HG03439 (cell line): ENCODE results near the gene ARFRP1.

Experiments used
- ATAC-seq: cut with Tn5 transposase; IDR thresholded peaks from one replicate; pipeline ENCODE4 v1.9.1; 2021; ENCODE audit warnings: mild to moderate bottlenecking, moderate library complexity; ENCODE audit not compliant: unreplicated experiment

The ARFRP1 gene

DNA sequence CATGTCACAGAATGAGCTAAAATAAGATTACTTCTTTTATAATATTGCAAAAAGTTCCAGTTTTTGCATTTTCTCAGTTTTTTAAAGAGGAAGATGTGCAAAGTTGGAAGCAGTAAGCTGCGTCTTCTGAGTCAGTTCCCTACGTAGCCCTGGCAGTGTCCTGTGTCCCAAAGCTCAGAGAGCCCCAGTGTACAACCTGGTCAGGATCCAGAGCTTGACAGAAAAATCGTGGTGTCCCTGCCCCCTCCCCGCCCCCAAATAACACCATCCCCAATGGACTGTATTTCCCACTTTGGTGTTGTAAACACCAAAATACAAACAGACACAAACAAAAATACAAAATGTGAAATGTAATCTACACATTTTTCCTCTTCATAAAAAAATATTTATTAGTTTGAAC, 36.4 kb upstream of the ARFRP1 start:
- ATAC-seq = no peak

DNA sequence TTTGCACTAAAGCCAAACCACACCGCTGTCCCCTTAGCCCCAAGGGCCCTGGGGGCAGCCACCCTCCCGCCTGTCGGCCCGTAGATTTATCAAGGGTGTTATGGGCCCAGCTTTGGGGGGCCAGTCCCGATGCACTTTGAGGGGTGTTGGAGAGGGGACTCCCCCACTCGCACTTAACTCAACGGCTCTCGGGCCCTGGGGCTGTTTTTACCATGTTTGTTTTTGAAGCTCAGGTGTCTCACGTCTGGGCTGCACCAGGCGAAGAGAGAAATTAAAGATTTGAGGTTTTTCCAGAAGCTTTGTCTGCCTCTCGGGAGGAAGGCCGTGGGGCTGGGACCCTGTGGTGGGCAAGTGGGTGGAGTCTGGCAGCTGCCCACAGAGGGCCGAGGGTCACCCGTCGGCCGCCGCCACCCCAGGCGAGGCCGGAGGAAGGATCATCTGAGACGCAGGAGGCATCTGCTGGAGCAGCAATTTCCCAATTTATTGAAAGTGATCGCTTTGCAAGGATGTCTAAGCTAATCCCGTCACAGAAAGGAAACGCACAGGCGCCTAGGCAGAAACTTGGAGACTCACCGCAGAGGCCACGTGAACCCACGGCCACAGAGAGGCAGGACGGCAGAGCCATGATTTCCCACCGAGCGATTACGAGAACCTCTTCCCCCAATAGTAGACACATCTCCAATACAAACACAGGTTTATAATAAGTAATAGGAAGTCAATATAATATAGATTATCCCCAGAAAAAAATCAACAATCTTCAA, 35.6 kb upstream of the ARFRP1 start:
- no peak for ATAC-seq

DNA sequence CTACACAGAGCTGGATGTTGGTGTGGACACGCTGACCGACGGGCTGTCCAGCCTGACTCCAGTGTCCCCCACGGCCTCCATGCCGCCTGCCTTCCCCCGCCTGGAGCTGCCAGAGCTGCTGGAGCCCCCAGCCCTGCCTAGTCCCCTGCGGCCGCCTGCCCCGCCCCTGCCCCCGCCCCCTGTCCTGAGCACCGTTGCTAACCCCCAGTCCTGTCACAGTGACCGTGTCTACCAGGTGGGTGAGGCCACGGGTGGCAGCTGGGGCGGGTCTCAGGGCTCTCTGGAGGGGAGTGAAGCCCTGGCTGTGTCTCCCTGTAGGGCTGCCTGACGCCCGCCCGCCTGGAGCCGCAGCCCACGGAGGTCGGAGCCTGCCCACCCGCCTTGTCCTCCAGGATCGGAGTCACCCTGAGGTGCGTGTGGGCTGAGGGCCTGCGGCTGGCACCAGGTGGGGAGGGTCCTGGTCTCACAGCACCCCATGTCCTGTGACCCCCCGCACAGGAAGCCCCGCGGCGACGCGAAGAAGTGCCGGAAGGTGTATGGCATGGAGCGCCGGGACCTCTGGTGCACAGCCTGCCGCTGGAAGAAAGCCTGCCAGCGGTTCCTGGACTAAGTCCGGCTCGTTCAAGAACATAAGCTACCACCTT, 34.7 kb upstream of the ARFRP1 start:
- ATAC-seq = no peak

DNA sequence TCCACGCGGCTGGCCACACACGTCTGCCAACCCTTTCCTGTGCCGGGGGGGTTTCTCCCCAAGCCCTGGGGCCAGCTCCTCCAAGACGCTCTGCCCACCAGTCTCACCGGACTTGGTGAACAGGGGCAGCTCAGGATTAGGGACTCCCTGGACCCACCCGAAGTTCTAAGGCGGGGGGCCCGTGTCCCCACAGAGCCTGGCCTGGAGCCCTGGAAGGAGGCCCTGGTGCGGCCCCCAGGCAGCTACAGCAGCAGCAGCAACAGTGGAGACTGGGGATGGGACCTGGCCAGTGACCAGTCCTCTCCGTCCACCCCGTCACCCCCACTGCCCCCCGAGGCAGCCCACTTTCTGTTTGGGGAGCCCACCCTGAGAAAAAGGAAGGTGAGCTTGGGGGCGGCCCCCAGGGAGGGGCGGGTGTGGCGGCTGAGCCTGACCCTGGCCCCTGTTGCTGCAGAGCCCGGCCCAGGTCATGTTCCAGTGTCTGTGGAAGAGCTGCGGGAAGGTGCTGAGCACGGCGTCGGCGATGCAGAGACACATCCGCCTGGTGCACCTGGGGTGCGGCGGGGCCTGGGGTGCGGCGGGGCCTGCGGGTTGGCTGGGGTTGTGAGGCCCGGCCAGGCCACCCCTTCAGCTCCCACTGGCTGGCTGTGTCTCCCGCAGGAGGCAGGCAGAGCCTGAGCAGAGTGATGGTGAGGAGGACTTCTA, 34.1 kb upstream of the ARFRP1 start:
- no peak for ATAC-seq

DNA sequence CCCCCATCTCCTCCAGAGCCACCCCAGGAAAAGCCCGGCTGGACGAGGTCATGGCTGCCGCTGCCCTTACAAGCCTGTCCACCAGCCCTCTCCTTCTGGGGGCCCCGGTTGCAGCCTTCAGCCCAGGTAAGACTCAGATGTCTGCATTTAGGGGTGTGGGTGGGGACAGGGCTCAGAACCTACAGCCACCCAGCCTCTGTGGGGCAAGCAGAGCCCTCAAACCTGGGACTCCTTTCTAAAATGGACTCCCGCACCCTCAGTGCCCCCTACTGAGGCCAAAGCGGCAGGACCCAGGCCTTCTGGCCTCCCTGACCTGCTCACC, 33.5 kb upstream of the ARFRP1 start:
- ATAC-seq = no peak

DNA sequence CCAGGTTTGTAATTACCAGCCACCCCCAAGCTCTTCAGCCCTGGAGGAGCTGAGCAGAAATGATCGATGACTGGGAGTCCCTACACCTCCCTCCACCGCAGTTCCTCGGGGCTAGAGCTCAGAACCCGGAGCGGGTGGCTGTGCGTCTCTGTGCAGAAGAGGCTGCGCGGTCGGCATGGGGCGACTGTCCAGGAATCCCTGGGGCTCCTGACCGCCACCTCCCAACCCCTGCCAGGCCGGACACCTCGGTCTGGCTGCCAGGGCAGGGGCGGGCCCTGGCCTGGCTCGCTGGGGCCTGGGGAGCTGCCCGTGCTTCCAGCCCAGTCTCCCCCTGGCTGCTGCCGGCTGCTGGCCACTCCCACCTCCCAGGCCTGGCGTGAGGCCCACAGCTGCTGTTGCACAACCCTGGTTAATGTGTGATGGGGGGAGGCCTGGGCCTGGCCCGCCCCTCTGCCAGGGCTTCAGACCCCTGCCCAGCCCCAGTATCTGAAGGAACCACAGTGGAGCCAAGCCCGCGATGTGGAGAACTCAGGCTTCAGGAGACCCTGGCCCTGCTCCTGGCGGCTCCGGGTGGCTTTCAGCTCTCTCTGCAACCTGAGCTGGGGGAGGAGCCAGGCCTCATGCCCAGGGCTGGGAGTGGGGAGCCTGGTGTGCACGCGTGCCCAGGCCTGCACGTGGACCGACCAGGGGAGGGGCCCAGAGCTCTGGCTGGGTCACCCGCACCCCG, 33.0 kb upstream of the ARFRP1 start:
- ATAC-seq = no peak

DNA sequence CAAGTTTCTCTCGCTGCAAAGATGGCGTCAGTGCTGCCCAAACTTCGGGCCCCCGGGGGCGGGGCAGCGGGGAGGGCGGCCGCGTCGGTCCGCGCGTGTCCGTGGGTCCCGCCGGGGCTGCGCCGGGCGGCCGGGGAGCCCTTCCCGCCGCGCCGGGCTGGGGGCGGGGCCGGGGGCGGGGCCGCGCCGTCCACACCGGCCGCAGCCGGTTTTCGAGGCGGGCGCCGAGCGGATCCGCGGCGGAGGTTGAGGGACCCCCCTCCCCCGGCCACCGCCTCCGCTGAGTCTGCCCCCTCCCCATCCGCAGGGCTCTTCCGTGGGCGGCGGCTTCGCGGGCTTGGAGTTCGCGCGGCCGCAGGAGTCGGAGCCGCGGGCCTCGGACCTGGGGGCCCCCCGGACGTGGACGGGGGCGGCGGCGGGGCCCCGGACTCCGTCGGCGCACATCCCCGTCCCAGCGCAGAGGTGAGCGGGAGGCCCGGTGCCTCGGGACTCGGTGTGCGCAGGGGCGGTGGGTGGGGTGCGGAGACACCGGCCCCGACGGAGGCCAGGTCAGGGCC, 32.4 kb upstream of the ARFRP1 start:
- no peak for ATAC-seq

DNA sequence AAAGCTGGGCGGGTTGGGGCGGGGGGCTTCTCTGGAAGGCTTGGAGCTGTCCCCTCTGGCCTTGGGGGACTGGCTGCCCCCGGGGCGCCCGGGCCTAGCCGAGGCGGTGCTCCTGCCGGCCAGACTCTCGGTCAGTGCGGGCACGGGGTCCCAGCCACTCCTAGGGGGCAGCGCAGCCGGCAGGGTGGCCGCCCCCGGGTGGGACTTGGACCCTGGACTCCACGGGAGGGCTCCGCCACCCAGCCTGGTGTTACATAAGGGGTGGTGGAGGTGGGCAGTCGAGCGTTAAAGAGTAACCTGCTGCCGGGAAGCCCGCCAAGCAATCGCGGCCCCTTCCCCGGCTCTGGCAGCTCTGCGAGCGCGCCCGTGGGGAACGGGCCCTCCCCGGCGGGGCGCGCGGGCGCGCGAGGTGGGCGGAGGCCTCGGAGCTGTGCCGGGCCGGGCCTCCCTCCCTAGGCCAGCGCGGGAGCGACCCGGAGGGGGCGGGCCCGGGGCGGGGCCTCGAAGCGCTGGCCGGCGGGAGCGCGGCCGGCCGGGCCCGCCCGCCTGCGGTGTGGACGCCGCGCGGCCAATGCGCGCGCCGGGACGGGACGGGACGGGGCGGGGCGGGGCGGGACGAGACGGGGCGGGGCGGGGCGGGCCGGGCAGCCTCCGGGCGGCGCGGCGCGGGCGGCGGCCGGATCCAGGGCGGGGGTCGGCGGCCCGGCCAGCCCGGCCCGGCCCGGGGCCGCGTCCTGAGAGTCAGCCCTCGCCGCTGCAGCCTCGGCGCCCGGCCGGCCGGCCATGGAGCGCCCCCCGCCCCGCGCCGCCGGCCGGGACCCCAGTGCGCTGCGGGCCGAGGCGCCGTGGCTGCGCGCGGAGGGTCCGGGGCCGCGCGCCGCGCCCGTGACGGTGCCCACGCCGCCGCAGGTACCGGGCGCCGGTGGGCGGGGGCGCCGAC, 31.6 kb upstream of the ARFRP1 start, which contains the start of gene SLC2A4RG:
SLC2A4RG (plus strand) TSS at position 647 of the 940 bp plus-strand sequence; CDS start at position 784, 137 bp downstream.
- peak; percentile 35 for ATAC-seq

DNA sequence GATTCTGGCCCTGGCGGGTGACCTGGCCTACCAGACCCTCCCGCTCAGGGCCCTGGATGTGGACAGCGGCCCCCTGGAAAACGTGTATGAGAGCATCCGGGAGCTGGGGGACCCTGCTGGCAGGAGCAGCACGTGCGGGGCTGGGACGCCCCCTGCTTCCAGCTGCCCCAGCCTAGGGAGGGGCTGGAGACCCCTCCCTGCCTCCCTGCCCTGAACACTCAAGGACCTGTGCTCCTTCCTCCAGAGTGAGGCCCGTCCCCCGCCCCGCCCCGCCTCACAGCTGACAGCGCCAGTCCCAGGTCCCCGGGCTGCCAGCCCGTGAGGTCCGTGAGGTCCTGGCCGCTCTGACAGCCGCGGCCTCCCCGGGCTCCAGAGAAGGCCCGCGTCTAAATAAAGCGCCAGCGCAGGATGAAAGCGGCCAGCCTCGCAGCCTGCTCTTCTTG, 30.9 kb upstream of the ARFRP1 start:
- ATAC-seq = no peak

DNA sequence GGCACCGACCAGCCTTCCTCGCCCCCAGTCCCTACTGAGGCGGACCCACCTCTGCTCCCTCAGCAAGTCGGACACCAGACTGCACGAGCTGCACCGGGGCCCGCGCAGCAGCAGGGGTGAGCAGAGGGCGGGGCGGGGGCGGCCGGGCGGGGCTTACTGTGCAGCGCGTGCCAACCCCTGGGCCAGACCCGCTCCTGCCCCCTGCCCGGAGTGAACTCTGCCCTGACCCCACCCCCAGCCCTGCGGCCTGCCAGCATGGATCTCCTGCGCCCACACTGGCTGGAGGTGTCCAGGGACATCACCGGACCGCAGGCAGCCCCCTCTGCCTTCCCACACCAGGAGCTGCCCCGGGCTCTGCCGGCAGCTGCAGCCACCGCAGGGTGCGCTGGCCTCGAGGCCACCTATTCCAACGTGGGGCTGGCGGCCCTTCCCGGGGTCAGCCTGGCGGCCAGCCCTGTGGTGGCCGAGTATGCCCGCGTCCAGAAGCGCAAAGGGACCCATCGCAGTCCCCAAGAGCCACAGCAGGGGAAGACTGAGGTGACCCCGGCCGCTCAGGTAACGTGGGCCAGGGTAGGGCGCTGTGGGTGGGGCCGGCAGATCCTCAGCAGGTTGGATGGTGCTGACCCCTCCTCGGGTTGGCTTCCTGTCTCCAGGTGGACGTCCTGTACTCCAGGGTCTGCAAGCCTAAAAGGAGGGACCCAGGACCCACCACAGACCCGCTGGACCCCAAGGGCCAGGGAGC, 30.3 kb upstream of the ARFRP1 start:
- ATAC-seq = no peak

DNA sequence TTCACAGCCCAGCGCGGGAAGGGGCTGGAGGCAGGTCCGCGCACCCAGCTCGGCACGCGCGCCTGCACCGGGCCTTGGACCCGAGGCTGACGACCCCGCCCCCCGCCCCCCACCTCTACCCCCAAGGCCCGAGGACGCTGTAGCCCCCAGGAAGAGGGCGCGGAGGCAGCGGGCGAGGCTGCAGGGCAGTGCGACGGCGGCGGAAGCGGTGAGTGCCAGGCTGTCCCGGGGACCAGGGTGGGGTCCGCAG, 29.8 kb upstream of the ARFRP1 start:
- no peak for ATAC-seq

DNA sequence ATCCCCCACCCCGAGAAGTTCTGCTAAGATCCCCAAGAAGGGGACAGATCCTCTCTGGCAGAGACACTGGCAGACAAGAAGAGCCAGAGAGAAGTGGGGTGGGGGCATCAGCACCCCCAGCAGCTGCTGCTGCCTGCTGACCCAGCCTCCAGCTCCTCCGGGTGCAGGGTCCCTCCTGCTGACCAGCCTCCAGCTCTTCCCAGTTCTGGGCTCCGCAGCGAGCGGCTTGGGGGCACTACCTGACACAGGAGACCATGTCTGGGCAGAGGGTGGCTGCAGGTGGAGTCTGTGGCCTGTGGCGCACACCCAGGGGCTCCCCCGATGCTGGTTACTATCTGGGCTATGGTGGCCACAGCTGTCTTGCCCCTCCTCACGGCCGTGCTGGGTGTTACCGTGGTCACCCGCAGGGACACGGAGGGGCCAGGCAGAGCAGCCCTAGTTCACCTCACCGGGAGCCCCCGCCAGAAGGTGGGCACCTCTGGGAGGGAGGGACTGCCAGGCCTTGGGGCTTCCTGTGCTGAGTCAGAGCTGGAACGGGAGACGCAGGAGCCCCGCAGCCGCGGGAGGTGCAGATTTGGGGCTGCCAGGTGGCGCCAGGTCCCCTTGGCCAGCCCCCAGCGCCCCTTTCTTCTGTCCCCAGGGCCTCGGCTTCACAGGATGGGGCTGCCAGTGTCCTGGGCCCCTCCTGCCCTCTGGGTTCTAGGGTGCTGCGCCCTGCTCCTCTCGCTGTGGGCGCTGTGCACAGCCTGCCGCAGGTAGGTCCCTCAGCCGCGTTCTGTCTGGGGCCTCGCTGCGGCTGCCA, 29.3 kb upstream of the ARFRP1 start:
- ATAC-seq = no peak

DNA sequence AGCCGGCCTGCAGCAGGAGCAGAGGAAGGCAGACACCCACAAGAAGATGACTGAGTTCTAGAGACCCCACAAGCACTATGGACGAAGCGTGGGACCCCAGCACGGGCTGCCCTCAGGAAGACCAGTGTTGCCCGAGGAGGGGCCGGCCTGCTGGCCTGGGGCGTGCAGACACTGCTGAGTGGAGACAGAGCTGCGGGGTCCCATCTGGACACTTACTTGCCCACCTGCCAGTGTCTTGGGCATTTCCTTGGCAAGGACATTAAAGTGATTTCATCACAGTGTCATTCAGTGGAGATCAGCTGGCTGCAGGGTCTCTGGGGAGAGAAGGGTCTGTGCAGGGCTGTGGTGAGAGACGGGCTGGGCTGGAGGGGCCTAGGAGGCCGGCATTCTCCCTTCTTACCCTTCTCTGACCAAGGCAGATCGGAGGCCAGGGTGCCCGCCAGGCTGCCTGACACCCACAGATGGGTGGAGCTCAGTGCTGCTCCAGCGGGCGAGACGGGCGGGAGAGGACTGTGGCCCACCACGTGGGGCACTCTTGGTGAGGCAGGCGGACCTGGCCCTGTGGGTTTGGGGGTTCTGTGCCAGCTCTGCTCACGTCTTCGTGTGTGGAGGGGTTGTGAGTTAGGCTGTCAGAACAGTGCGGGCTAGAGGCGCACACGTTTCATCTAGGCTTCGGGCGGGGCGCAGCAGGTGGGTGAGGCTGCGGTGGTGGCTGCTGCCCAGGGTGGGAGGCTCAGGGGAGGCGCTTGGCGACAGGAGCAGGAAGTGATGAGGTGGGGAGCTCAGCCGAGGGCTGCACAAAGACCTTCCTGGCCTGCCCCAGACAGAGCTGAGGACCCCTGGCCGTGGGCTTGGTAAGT, 28.3 kb upstream of the ARFRP1 start, which contains the start of gene LIME1:
LIME1 (plus strand) TSS at position 806 of the 860 bp plus-strand sequence. CDS start 886 bp downstream, outside the sequence.
- ATAC-seq = no peak

DNA sequence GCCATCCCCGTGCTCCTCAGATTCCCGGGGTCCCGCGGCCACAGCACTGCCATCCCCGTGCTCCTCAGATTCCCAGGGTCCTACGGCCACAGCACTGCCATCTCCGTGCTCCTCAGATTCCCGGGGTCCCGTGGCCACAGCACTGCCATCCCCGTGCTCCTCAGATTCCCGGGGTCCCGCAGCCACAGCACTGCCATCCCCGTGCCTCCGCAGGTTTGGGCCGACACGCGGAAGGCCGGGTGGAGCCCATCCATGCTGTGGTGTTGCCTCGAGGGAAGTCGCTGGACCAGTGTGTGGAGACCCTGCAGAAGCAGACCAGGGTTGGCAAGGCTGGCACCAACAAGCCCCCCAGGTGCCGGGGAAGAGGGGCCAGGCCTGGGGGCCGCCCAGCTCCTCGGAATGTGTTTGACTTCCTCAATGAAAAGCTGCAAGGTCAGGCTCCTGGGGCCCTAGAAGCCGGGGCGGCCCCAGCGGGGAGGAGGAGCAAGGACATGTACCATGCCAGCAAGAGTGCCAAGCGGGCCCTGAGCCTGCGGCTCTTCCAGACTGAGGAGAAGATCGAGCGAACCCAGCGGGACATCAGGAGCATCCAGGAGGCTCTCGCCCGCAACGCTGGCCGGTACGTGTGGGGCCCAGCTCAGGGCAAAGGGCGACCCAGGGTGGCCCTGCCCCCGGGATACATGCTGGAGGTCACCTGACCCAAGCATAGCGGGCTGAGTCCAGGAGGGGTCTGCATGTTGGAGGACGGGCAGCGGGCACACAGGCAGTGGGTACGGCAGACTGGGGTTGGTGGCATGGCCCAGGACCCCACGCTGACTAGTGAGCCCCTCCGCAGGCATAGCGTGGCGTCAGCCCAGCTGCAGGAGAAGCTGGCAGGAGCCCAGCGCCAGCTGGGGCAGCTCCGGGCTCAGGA, 27.4 kb upstream of the ARFRP1 start:
- ATAC-seq = no peak

DNA sequence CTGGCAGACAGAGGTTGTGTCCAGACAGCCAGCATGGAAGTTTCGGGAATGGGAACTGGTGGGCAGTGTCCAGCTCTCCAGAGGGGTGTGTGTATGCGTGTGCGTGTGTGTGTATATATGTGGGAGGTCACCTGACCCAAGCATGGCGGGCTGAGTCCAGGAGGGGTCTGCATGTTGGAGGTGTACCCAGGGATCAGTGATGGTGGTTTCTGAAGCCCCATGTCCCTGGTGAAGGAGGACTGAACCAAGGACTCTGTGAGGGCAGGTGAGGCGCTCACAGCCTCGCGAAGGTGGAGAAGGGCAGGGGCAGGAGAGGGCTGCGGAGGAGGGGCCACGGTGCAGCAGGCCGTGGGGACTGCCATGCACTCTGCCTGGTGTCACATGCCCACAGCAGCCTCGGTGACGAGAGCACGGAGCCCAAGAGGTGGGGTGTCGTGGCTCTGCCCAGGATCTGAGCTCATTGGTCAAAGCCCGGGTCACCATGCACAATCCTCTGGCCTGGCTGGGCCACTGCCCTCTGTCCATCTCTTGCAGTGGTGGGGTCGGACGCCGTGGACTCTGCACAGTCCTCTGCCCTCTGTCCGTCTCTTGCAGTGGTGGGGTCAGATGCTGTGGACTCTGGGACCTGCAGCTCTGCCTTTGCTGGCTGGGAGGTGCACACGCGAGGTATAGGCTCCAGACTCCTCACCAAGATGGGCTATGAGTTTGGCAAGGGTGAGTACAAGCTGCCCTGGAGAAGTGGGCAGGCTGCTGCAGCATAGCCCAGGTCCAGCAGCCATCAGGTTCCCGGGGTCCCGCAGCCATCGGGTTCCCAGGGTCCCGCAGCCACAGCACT, 26.6 kb upstream of the ARFRP1 start:
- no peak for ATAC-seq
